WTC11 (cell line): ENCODE results near the gene MCL1. TPM values are rescaled to one million over a fixed set of nuclear protein-coding genes. Genes with fewer than 3 reads are reported as not detected.
"Not testable (repeated sequence)": the region's sequence is repeated elsewhere in the genome, so short reads cannot be mapped to it uniquely, and the experiment has no call there.

Source experiments
- ATAC-seq: fragments of 200-7000 bp; cut with Tn5 transposase; 2 replicates; pipeline ENCODE4 v1.10.0; 2021; ENCODE audit warnings: mild to moderate bottlenecking, moderate library complexity
- CTCF ChIA-PET: fragments of 300-600 bp; sonication (Branson Sonifier 250); formaldehyde crosslinking; loops from one replicate; lab custom pipeline; 2021; ENCODE audit warnings: antibody characterized with exemption; lab: Charles Lee
- POLR2A ChIA-PET: fragments of 350-600 bp; sonication (Branson Sonifier 250); formaldehyde crosslinking; loops from one replicate; lab custom pipeline; 2021; ENCODE audit warnings: antibody characterized with exemption; lab: Charles Lee
- DNase-seq: peaks from one replicate; pipeline ENCODE4 v3.0.0; 2021; ENCODE audit warnings: low spot score
- H3K27ac Mint-ChIP-seq: 2 replicates; pipeline ENCODE4 v1.8.0; 2021; ENCODE audit warnings: mixed read lengths
- H3K27me3 Mint-ChIP-seq: 2 replicates; pipeline ENCODE4 v1.8.0; 2021; ENCODE audit warnings: low read depth, mild to moderate bottlenecking, moderate library complexity, mixed read lengths
- H3K36me3 Mint-ChIP-seq: 2 replicates; pipeline ENCODE4 v1.8.0; 2021; ENCODE audit warnings: mixed read lengths
- H3K4me1 Mint-ChIP-seq: 2 replicates; pipeline ENCODE4 v1.8.0; 2022; ENCODE audit warnings: mixed read lengths
- H3K4me3 Mint-ChIP-seq: 2 replicates; pipeline ENCODE4 v1.8.0; 2021; ENCODE audit warnings: mild to moderate bottlenecking, moderate library complexity, mixed read lengths
- H3K9me3 Mint-ChIP-seq: 2 replicates; pipeline ENCODE4 v1.8.0; 2021; ENCODE audit warnings: mixed read lengths
- EMX1 ChIP-seq: fragments of 250-450 bp; sonication (Bioruptor Pico); IDR thresholded peaks from 2 replicates; pipeline ENCODE4 v1.8.0; 2021; ENCODE audit warnings: mild to moderate bottlenecking
- ESRRA ChIP-seq: sonication (generic); formaldehyde crosslinking; IDR thresholded peaks from 2 replicates; pipeline ENCODE4 v1.8.1; 2022; ENCODE audit warnings: mild to moderate bottlenecking, missing genetic modification reagents, borderline replicate concordance
- FOXJ3 ChIP-seq: sonication (generic); formaldehyde crosslinking; IDR thresholded peaks from 2 replicates; pipeline ENCODE4 v1.9.0; 2021; ENCODE audit warnings: missing genetic modification reagents, mild to moderate bottlenecking, borderline replicate concordance
- FOXK1 ChIP-seq: sonication (generic); formaldehyde crosslinking; IDR thresholded peaks from 2 replicates; pipeline ENCODE4 v1.8.0; 2022; ENCODE audit warnings: mild to moderate bottlenecking, moderate library complexity, missing genetic modification reagents
- IRF2 ChIP-seq: sonication (generic); formaldehyde crosslinking; IDR thresholded peaks from 2 replicates; pipeline ENCODE4 v1.8.0; 2022; ENCODE audit warnings: low read depth, missing genetic modification reagents, borderline replicate concordance
- KAT7 ChIP-seq: sonication (generic); formaldehyde crosslinking; IDR thresholded peaks from 2 replicates; pipeline ENCODE4 v1.8.1; 2023; ENCODE audit warnings: missing genetic modification reagents, mild to moderate bottlenecking, borderline replicate concordance
- NFE2L1 ChIP-seq: sonication (generic); formaldehyde crosslinking; IDR thresholded peaks from 2 replicates; pipeline ENCODE4 v1.8.1; 2023; ENCODE audit warnings: missing genetic modification reagents
- NR2C2 ChIP-seq: sonication (generic); formaldehyde crosslinking; IDR thresholded peaks from 2 replicates; pipeline ENCODE4 v1.8.0; 2022; ENCODE audit warnings: mild to moderate bottlenecking, missing genetic modification reagents
- RORB ChIP-seq: fragments of 250-450 bp; sonication (Bioruptor Pico); IDR thresholded peaks from 2 replicates; pipeline ENCODE4 v1.9.0; 2021; ENCODE audit warnings: mild to moderate bottlenecking
- SMAD3 ChIP-seq: sonication (generic); formaldehyde crosslinking; IDR thresholded peaks from 2 replicates; pipeline ENCODE4 v1.8.0; 2022; ENCODE audit warnings: missing genetic modification reagents, mild to moderate bottlenecking, borderline replicate concordance
- TEAD1 ChIP-seq: sonication (generic); formaldehyde crosslinking; IDR thresholded peaks from 2 replicates; pipeline ENCODE4 v1.8.0; 2022; ENCODE audit warnings: mild to moderate bottlenecking, missing genetic modification reagents
- ZNF317 ChIP-seq: sonication (generic); formaldehyde crosslinking; IDR thresholded peaks from 2 replicates; pipeline ENCODE4 v1.8.1; 2023; ENCODE audit warnings: low read depth, mild to moderate bottlenecking, moderate library complexity, missing genetic modification reagents, borderline replicate concordance
- ZNF396 ChIP-seq: fragments of 250-450 bp; sonication (Bioruptor Pico); IDR thresholded peaks from 2 replicates; pipeline ENCODE4 v1.8.0; 2021; ENCODE audit warnings: mild to moderate bottlenecking, moderate library complexity, borderline replicate concordance
- total RNA-seq: library from RNA; stranded (reverse); gene quantifications from 3 replicates; pipeline ENCODE4 v1.2.3, GENCODE V29; 2021
- TF ChIP-seq, protein P1 (sequence below): sonication (generic); formaldehyde crosslinking; IDR thresholded peaks from 2 replicates; pipeline ENCODE4 v1.8.1; 2022; ENCODE audit warnings: low read depth, mild to moderate bottlenecking, moderate library complexity, missing genetic modification reagents, borderline replicate concordance
- TF ChIP-seq, protein P2 (sequence below): sonication (generic); formaldehyde crosslinking; IDR thresholded peaks from 2 replicates; pipeline ENCODE4 v1.8.1; 2023; ENCODE audit warnings: mild to moderate bottlenecking, missing genetic modification reagents, moderate library complexity
- TF ChIP-seq, protein P3 (sequence below): sonication (generic); formaldehyde crosslinking; IDR thresholded peaks from 2 replicates; pipeline ENCODE4 v1.8.1; 2023; ENCODE audit warnings: mild to moderate bottlenecking, missing genetic modification reagents
- TF ChIP-seq, protein P4 (sequence below): sonication (generic); formaldehyde crosslinking; IDR thresholded peaks from 2 replicates; pipeline ENCODE4 v1.8.1; 2022; ENCODE audit warnings: mild to moderate bottlenecking, moderate library complexity, missing genetic modification reagents

Gene MCL1
- total RNA-seq, 1 experiment from 2014 or later, result 191 TPM

DNA sequence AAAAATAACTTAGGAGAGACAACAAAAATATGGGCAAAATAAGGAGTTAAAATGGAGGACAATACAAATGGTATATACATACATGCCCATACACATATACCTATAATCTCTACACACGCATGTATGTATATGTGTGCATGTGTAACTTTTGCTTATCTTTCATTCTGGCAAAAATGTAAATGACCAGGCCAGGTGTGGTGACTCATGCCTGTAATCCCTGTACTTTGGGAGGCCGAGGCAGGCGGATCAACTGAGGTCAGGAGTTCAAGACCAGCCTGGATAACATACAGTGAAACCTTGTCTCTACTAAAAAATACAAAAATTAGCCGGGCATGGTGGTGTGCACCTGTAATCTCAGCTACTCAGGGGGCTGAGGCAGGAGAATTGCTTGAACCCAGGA lies 18.9 kb upstream of the MCL1 start:
- Mint-ChIP-seq H3K9me3 (peaks cover 18% of the 10 kb centered on the region), H3K36me3 (peaks cover 29% of the 10 kb centered on the region), H3K4me1 (peaks cover 15% of the 10 kb centered on the region)
- not testable (repeated sequence) for DNase-seq, H3K27me3 Mint-ChIP-seq, H3K27ac Mint-ChIP-seq, H3K4me3 Mint-ChIP-seq, ATAC-seq
- POLR2A ChIA-PET, result interaction anchor here (1.7 kb wide), 1 partner anchor 19 kb away, joined by 5 read pairs; the partner anchor contains the start of gene MCL1
- CTCF ChIA-PET, result interaction anchor here (1.6 to 1.8 kb wide), 2 partner anchors 36 to 38 kb away, joined by 5 to 6 read pairs; no protein-coding TSS in a partner anchor

DNA sequence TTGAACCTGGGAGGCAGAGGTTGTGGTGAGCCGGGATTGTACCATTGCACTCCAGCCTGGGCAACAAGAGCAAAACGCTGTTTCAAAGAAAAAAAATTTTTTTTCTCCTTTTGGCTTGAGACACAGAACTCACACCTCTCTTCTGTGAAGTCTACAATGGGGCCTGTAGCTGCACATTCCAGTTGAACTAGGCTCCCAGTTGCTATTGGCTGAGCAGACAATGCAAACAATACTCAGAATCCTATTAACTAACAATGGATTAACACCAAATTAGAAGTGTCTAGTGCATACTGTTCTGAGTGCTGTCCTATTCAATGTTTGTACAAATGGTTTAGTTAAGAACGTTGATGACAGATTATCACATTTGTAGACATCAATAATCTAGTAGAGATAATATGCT lies 17.6 kb upstream of the MCL1 start:
- DNase-seq, result no peak
- no peak overlapping the region for H3K4me3 Mint-ChIP-seq
- peaks cover 33% of the 10 kb centered on the region for H3K36me3 Mint-ChIP-seq
- H3K27me3 Mint-ChIP-seq, result no peaks in the 10 kb centered on the region
- no peak for TF ChIP-seq NR2C2 (CRISPR knock-in tag)
- TF ChIP-seq, protein P1, sequence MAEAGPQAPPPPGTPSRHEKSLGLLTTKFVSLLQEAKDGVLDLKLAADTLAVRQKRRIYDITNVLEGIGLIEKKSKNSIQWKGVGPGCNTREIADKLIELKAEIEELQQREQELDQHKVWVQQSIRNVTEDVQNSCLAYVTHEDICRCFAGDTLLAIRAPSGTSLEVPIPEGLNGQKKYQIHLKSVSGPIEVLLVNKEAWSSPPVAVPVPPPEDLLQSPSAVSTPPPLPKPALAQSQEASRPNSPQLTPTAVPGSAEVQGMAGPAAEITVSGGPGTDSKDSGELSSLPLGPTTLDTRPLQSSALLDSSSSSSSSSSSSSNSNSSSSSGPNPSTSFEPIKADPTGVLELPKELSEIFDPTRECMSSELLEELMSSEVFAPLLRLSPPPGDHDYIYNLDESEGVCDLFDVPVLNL (CRISPR knock-in tag), result no peak
- TF ChIP-seq KAT7 (CRISPR knock-in tag), result no peak
- TF ChIP-seq, protein P2, sequence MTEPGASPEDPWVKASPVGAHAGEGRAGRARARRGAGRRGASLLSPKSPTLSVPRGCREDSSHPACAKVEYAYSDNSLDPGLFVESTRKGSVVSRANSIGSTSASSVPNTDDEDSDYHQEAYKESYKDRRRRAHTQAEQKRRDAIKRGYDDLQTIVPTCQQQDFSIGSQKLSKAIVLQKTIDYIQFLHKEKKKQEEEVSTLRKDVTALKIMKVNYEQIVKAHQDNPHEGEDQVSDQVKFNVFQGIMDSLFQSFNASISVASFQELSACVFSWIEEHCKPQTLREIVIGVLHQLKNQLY (CRISPR knock-in tag), result no peak
- TF ChIP-seq ZNF396 (CRISPR knock-in tag), result no peak
- no peak for TF ChIP-seq IRF2 (CRISPR knock-in tag)
- TF ChIP-seq SMAD3, result no peak
- no peak for TF ChIP-seq EMX1 (CRISPR knock-in tag)
- no peak for TF ChIP-seq TEAD1 (CRISPR knock-in tag)
- TF ChIP-seq, protein P3, sequence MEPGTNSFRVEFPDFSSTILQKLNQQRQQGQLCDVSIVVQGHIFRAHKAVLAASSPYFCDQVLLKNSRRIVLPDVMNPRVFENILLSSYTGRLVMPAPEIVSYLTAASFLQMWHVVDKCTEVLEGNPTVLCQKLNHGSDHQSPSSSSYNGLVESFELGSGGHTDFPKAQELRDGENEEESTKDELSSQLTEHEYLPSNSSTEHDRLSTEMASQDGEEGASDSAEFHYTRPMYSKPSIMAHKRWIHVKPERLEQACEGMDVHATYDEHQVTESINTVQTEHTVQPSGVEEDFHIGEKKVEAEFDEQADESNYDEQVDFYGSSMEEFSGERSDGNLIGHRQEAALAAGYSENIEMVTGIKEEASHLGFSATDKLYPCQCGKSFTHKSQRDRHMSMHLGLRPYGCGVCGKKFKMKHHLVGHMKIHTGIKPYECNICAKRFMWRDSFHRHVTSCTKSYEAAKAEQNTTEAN (CRISPR knock-in tag), result no peak
- TF ChIP-seq FOXK1 (CRISPR knock-in tag), result no peak
- no peak for TF ChIP-seq FOXJ3 (CRISPR knock-in tag)
- TF ChIP-seq ESRRA (CRISPR knock-in tag), result no peak
- TF ChIP-seq NFE2L1 (CRISPR knock-in tag), result no peak
- H3K4me1 Mint-ChIP-seq, result peaks cover 12% of the 10 kb centered on the region
- ChIA-PET CTCF (interaction anchor here (1.6 kb wide), 1 partner anchor 37 kb away, joined by 5 read pairs; no protein-coding TSS in a partner anchor), POLR2A (interaction anchor here (1.7 kb wide), 1 partner anchor 17 kb away, joined by 5 read pairs; the partner anchor contains the start of gene MCL1)
- no peak for ATAC-seq
- H3K27ac Mint-ChIP-seq, result no peak overlapping the region
- peaks cover 21% of the 10 kb centered on the region for H3K9me3 Mint-ChIP-seq

DNA sequence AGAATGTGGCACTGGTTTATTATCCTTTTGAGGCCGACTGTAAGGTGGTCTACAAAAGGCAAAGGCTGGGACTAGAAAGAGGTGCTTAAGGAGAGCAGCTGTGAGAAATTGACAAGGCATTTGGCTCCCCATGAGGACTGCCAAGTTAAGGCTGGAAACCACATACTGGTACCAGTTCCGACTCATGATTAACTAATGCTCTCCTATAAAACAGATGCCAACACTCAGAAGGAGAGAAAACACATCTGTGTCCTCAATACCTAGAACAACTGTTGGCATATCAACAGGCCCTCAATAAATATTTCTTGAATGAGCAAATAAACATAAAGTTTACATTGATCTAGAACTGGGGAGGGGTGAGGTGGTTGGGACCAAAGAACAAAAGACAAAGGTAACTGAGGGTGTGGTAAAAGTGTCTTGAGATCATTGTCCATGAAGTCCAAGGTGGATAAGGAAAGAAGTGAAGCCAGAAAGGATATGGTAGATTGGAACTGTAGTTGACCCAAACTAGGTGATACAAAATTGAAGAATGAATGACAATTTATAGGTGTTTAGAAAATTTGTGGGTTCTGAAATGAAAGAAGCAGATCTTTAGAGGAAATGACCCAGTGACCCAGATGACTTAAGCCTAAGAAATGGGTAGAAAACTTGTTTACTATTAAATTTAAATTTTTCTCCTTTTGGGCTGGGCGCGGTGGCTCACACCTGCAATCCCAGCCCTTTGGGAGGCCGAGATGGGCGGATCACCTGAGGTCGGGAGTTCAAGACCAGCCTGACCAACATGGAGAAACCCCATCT lies 16.9 kb upstream of the MCL1 start:
- Mint-ChIP-seq H3K27ac (peak overlapping the region; percentile 35), H3K27me3 (no peaks in the 10 kb centered on the region), H3K4me3 (no peak overlapping the region), H3K9me3 (peaks cover 21% of the 10 kb centered on the region)
- ChIA-PET POLR2A (interaction anchor here (0.6 kb wide), 1 partner anchor 497 kb away, joined by 5 read pairs; no protein-coding TSS in a partner anchor), CTCF (no interaction called here)
- TF ChIP-seq ZNF317 (CRISPR knock-in tag), result no peak
- TF ChIP-seq RORB (CRISPR knock-in tag), result no peak
- TF ChIP-seq, protein P4, sequence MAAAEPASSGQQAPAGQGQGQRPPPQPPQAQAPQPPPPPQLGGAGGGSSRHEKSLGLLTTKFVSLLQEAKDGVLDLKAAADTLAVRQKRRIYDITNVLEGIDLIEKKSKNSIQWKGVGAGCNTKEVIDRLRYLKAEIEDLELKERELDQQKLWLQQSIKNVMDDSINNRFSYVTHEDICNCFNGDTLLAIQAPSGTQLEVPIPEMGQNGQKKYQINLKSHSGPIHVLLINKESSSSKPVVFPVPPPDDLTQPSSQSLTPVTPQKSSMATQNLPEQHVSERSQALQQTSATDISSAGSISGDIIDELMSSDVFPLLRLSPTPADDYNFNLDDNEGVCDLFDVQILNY (CRISPR knock-in tag), result no peak
- TF ChIP-seq, all 79 proteins: peak for 0
- peaks cover 33% of the 10 kb centered on the region for H3K36me3 Mint-ChIP-seq
- no peak for DNase-seq
- ATAC-seq, result no peak
- peaks cover 12% of the 10 kb centered on the region for H3K4me1 Mint-ChIP-seq
